PC-3 (cell line): ENCODE results near the gene SLCO3A1.

Source experiments
- EZH2 ChIP-seq: fragments of 300-600 bp; sonication (generic); IDR thresholded peaks from one replicate; pipeline ENCODE4 v1.6.1; 2017; ENCODE audit warnings: antibody characterized with exemption, mild to moderate bottlenecking, low read length; ENCODE audit not compliant: unreplicated experiment
- TF ChIP-seq, protein P1 (sequence below): fragments of 300-600 bp; sonication (generic); conservative IDR thresholded peaks from 2 replicates; pipeline ENCODE4 v1.5.1; 2017; ENCODE audit warnings: antibody characterized with exemption, low read depth, mild to moderate bottlenecking, low read length

DNA sequence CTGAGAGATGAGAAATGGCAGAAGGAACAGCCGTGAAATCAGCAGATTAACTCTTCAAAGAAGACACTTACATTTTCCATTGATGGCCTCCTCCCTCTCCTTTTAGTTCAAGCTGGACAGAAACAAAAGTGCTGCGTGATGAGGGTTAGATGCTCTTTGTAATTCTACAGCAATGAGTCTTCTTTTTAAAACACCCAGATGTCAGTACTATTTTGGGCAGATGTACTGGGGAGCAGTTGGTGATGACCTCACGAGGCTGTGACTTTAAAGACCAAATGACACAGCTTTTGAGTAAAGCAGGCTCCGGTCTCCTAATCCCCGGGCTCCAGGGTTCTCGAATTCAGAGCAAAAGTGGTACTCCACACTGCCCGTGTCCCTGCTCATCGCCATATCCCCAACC is 198.2 kb downstream of the SLCO3A1 start:
- TF ChIP-seq, protein P1, sequence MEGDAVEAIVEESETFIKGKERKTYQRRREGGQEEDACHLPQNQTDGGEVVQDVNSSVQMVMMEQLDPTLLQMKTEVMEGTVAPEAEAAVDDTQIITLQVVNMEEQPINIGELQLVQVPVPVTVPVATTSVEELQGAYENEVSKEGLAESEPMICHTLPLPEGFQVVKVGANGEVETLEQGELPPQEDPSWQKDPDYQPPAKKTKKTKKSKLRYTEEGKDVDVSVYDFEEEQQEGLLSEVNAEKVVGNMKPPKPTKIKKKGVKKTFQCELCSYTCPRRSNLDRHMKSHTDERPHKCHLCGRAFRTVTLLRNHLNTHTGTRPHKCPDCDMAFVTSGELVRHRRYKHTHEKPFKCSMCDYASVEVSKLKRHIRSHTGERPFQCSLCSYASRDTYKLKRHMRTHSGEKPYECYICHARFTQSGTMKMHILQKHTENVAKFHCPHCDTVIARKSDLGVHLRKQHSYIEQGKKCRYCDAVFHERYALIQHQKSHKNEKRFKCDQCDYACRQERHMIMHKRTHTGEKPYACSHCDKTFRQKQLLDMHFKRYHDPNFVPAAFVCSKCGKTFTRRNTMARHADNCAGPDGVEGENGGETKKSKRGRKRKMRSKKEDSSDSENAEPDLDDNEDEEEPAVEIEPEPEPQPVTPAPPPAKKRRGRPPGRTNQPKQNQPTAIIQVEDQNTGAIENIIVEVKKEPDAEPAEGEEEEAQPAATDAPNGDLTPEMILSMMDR, result no peak
- no peak for TF ChIP-seq EZH2
